Heart left ventricle (tissue), 13 donors: ENCODE results near the gene MAP1A.

Experiments
- POLR2A ChIP-seq, 2 donors: fragments of 450-650 bp; IDR thresholded peaks; one replicate each; pipeline ENCODE4 v1.6.1; 2017; ENCODE audit warnings: antibody characterized with exemption in 2 of 2, mild to moderate bottlenecking in 2 of 2, moderate library complexity in 2 of 2
- TF ChIP-seq, protein P1 (sequence below), 12 donors: fragments of 200-600 bp; sonication (generic) in 4 of 12; IDR thresholded peaks; one replicate each; pipeline versions ENCODE4 v1.5.0 to v1.8.0; 2018 to 2022; ENCODE audit warnings: antibody characterized with exemption in 12 of 12, mild to moderate bottlenecking in 5 of 12
- donor health status: ischemic (EF 13 %, LVEDD 7.1; RV severe dilation, severe dysfunction).
- donor health status: DM: no; HTN: yes; CAD: no.
- donor health status: DM: no; HTN: no; CAD: no.
- donor health status: ischemic (EF 25% LVEDD 6.9; RV normal size, moderate dysfunction).
- donor health status: ischemic (EF 25% LVEDD 5.7; RV mildly dilated, moderate dysfunction).
- donor health status: ischemic (EF 35%, LVEDD 5.7; RV mildly dilated, moderate dysfunction).
- donor health status: nonischemic (EF 11% LVEDD 7.7; RV severe dilation, severe dysfunction).
- donor health status: DM: yes; HTN: yes; CAD: no.
- donor health status: PGD.
- donor health status: ischemic (EF 29% LVEDD 5.4; RV normal size, mild dysfunction).
- donor health status: nonischemic (EF 23%, LVEDD 6.1; RV moderate dilation, normal function).

DNA sequence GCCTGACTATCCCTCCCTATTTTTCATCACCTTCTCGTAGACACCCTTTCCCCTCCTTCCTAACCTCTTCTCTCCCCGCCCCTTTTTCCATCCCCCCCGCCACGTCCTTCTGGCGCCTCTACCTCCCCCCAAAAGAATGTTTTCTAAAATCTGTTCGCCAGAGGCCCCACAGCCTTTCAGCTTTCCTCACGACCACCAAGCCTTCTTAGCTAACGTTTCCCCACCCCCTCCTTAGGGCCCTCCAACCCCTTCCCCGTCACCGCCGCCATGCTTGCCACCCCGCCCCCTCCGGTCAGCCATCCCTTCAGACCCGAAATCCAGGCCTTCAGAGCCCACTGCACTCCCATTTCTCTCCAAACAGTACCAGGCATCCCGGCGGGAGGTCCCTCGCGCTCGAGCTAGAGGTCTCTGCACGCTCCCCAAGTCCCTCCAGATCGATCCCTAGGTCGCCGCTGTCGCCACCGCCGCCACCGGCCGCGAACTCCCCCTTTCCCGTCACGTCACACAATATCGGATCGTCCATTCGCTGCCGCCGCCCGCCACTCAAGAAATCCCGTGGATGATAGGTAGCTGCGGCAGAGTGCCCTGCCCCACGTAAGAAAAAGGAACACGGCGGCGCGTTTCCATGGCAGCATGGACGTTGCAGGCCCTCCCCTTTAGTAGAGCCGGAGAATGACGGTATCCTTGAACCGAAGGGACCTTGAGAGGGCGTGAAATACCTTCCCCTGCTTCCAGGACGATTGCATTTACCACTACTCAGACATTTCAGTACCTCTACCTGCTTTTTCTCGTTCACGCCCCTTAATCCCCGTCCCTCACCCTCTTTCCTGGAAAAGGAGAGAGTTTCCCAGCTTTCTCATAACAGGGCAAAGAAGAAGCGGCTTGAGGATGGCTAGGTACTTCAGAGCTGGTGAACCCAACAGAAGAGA is 24.5 kb upstream of the MAP1A start, which contains the start of gene TP53BP1:
- TF ChIP-seq POLR2A (IDR thresholded peaks at IDR 0.05) = no peak
- TF ChIP-seq, protein P1, sequence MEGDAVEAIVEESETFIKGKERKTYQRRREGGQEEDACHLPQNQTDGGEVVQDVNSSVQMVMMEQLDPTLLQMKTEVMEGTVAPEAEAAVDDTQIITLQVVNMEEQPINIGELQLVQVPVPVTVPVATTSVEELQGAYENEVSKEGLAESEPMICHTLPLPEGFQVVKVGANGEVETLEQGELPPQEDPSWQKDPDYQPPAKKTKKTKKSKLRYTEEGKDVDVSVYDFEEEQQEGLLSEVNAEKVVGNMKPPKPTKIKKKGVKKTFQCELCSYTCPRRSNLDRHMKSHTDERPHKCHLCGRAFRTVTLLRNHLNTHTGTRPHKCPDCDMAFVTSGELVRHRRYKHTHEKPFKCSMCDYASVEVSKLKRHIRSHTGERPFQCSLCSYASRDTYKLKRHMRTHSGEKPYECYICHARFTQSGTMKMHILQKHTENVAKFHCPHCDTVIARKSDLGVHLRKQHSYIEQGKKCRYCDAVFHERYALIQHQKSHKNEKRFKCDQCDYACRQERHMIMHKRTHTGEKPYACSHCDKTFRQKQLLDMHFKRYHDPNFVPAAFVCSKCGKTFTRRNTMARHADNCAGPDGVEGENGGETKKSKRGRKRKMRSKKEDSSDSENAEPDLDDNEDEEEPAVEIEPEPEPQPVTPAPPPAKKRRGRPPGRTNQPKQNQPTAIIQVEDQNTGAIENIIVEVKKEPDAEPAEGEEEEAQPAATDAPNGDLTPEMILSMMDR (IDR thresholded peaks at IDR 0.05) = no peak
